GM12872 (cell line): ENCODE data around the gene NFIX.

Source experiments
- CTCF ChIP-seq: IDR thresholded peaks from 3 replicates; pipeline ENCODE4 v1.5.1; 2011; ENCODE audit warnings: low read depth, mild to moderate bottlenecking, low read length, moderate library complexity; ENCODE audit not compliant: insufficient read depth

NFIX gene

GRCh38 chr19:13066226-13066625 is 71.0 kb downstream of the NFIX start:
- no peak for TF ChIP-seq CTCF

GRCh38 chr19:13066933-13067807 is 71.9 kb downstream of the NFIX start:
- TF ChIP-seq CTCF, result no peak

- TF ChIP-seq CTCF, result no peak
These were observed 73.0 kb downstream of the NFIX start for GRCh38 chr19:13068085-13068846.

GRCh38 chr19:13069415-13070359 is 74.4 kb downstream of the NFIX start:
- no peak for TF ChIP-seq CTCF

GRCh38 chr19:13070425-13071140 is 75.3 kb downstream of the NFIX start:
- no peak for TF ChIP-seq CTCF

GRCh38 chr19:13071444-13072187 is 76.3 kb downstream of the NFIX start:
- no peak for TF ChIP-seq CTCF
